OCI-LY3 (cell line): ENCODE data around the gene RGPD5.
"Not testable (repeated sequence)": the region's sequence is repeated elsewhere in the genome, so short reads cannot be mapped to it uniquely, and the experiment has no call there.

Source experiments
- H2AFZ ChIP-seq: fragments of 200-600, 300-600 bp; shearing (Covaris generic); 2 replicates; pipeline ENCODE4 v1.6.0; 2014; ENCODE audit warnings: antibody characterized with exemption, low read depth, low read length
- H3K27ac ChIP-seq: fragments of 200-600, 300-600 bp; sonication (generic); 2 replicates; pipeline ENCODE4 v1.5.1; 2014; ENCODE audit warnings: mild to moderate bottlenecking, low read length, moderate library complexity, mixed read lengths
- H3K27me3 ChIP-seq: fragments of 200-600, 300-600 bp; sonication (generic); 2 replicates; pipeline ENCODE4 v1.6.1; 2014; ENCODE audit warnings: low read depth, low read length, mixed read lengths
- H3K36me3 ChIP-seq: fragments of 200-600, 300-600 bp; sonication (generic); replicated peaks from 2 replicates; pipeline ENCODE3; 2014; ENCODE audit warnings: low read depth, low read length, mixed read lengths
- H3K4me1 ChIP-seq: fragments of 300-600, 200-600 bp; sonication (generic); 2 replicates; pipeline ENCODE4 v1.6.1; 2014; ENCODE audit warnings: low read length, mixed read lengths
- H3K4me2 ChIP-seq: fragments of 200-600, 300-600 bp; sonication (generic); 2 replicates; pipeline ENCODE4 v1.6.1; 2014; ENCODE audit warnings: low read length, mixed read lengths
- H3K4me3 ChIP-seq: fragments of 300-600, 200-600 bp; sonication (generic); 2 replicates; pipeline ENCODE4 v1.5.1; 2014; ENCODE audit warnings: antibody characterized with exemption, mild to moderate bottlenecking, low read length, moderate library complexity
- H3K79me2 ChIP-seq: fragments of 300-600, 200-600 bp; shearing (Covaris generic); 2 replicates; pipeline ENCODE4 v1.6.1; 2014; ENCODE audit warnings: mild to moderate bottlenecking, low read length, mixed read lengths
- H3K9ac ChIP-seq: fragments of 300-600, 200-600 bp; shearing (Covaris generic); 2 replicates; pipeline ENCODE4 v1.6.0; 2014; ENCODE audit warnings: mild to moderate bottlenecking, low read length, moderate library complexity
- H3K9me3 ChIP-seq: fragments of 200-600, 300-600 bp; shearing (Covaris generic); 2 replicates; pipeline ENCODE4 v1.6.1; 2014; ENCODE audit warnings: low read length, mixed read lengths; ENCODE audit not compliant: insufficient read depth
- H4K20me1 ChIP-seq: fragments of 200-600, 300-600 bp; sonication (generic); 2 replicates; pipeline ENCODE4 v1.6.1; 2016; ENCODE audit warnings: low read length, mixed read lengths; ENCODE audit not compliant: insufficient read depth

RGPD5 gene

DNA sequence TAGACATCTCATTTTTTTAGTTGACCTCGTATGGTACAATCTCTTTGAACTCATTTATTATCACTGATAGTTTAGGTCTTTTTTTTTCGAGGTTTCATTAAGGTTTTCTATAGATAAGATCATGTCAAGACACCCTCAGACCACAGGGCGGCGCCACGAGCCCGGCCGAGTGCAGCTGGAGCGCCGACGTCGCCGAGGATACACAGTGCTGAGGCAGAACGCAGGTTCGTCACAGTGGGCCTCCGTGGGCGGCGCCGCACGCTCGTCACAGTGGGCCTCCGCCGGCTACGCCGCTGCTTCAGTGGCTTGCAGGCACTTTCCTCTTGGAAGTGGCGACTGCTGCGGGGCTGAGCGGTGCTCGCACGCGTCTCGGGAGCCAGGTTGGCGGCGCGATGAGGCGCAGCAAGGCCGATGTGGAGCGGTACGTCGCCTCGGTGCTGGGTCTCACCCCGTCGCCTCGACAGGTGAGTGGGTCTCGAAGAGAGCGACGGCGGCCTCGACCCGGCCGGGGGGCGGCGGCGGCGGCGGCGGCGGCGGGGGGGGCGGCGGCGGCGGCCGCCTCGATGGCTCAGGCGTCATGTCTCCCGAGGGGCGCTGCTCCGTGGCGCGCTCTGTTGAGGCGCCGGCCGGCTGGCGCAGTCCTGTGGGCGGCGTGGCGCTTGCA lies at the start of gene RGPD5:
RGPD5 (plus strand) TSS at position 232 of the 664 bp plus-strand sequence; CDS start at position 393, 161 bp downstream.
- not testable (repeated sequence) for H3K27ac ChIP-seq, H3K4me3 ChIP-seq, H4K20me1 ChIP-seq, H3K36me3 ChIP-seq, H3K9me3 ChIP-seq, H3K4me2 ChIP-seq, H3K4me1 ChIP-seq, H3K79me2 ChIP-seq, H3K9ac ChIP-seq, H2AFZ ChIP-seq, H3K27me3 ChIP-seq

DNA sequence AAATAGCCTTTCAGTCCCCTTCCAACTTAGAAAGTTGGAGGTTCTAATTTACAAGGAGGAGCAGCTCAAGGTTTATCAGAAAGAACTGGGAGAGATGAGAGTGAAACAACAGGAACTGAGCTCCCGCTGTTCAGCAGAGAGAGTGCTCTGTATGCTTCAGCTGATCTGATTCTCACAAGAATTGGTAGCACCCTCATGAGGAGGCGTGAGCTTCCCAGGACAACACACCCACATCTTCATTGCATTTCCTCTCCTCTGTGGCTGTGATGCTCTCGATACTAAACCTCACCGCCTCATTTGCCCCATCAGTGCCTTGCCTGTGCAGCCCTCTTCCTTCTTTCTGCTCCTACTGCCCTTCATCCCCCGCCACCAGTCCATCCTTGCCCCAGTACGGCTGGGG lies 42.5 kb upstream of the RGPD5 start:
- not testable (repeated sequence) for H2AFZ ChIP-seq, H3K36me3 ChIP-seq, H3K79me2 ChIP-seq, H4K20me1 ChIP-seq, H3K4me1 ChIP-seq, H3K9ac ChIP-seq, H3K4me3 ChIP-seq, H3K9me3 ChIP-seq, H3K4me2 ChIP-seq, H3K27ac ChIP-seq, H3K27me3 ChIP-seq

DNA sequence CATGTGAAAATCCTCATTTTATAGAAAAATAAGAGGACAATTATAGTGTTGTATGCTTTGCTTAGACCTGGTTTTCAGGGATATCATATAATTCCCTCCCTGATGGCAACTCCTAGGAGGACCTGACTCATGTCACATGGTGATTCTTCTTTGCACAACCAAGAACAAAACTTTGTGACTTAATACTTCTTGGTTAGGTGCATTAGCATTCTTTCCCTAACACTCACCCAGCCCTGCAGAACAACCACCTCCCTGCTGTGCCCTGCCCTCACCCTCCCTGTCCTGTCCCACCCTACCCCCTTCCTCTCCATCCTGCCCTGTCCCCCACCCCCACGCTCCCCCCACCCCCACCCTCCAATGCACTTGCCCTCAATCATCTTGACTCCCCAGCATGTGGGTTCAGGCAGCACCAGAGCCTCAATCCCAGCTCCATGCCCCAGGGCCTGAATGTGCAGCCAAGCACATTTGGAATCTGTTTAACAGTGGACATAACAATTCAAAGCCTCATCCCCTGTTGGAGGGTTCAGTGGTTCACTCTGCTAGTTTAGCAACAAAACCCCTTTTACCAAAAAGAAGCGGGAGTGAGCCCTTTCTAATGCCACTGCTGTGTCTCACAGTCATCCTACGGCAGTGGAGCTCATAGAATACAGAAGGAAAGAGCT lies 36.8 kb upstream of the RGPD5 start:
- H3K36me3 ChIP-seq, H3K4me1 ChIP-seq, H3K27me3 ChIP-seq, H2AFZ ChIP-seq, H3K4me3 ChIP-seq, H3K27ac ChIP-seq, H3K9ac ChIP-seq, H3K9me3 ChIP-seq, H3K79me2 ChIP-seq, H3K4me2 ChIP-seq, H4K20me1 ChIP-seq: not testable (repeated sequence)

DNA sequence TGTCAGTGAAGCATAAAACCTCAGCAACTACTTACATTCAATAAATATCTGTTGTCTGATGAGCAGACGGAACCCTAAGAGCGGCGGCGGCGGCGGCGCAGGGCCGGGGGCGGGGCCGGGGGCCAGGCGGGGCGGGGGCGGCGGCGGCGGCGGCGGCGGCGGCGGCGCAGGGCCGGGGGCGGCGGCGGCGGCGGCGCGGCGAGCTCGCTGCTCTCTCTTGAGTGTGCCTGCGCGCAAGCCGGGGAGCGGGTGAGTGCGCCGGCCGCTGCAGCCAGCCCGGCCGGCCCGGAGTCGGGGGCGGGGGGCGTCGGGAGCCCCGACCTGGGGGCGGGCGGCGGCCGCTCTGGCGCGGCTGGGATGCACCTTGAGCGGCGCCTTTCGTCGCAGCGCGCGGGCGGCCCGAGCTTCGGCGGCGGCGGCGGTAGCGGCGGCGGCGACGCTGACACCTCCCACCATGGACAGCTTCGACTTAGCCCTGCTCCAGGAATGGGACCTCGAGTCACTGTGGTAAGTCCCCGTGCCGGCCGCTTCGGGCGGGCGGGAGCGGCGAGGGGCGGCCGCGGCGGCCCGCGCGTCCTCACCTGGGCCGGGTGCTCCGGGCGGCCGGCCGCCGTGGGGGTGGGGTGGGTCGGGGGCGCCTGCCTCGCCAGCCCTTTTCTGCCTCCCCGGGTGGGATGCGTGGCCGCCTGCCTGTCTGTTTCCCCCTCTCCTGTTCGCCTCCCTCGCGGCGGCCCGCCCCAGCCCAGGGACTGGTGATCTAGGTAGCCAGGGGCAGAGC lies 33.7 kb upstream of the RGPD5 start:
- H3K27ac ChIP-seq, H3K4me1 ChIP-seq, H2AFZ ChIP-seq, H3K9me3 ChIP-seq, H3K79me2 ChIP-seq, H3K4me3 ChIP-seq, H3K9ac ChIP-seq, H3K27me3 ChIP-seq, H3K4me2 ChIP-seq, H4K20me1 ChIP-seq, H3K36me3 ChIP-seq: not testable (repeated sequence)

DNA sequence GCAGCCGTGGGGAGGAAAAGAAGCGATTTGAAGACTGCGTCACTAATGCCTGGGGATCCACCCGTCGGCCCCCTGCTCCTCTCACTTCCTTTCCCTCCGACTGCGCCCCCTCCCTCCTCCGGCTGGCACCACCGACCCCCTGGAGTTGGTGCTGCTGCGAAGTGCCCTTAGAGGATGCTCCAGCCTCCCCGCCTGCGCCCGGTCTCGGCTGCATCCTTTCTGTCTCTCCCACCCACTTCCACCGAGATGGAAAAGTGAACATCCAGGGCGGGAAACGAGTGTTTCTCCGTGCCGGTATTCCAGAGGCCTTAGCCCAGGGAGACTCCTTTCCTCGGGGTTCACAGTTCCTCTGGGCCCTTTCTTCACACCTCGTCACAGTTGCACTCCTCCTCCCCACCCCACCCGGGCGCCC lies 33.1 kb upstream of the RGPD5 start:
- not testable (repeated sequence) for H3K27ac ChIP-seq, H3K27me3 ChIP-seq, H3K9me3 ChIP-seq, H3K9ac ChIP-seq, H3K79me2 ChIP-seq, H3K4me2 ChIP-seq, H3K4me1 ChIP-seq, H3K4me3 ChIP-seq, H2AFZ ChIP-seq, H4K20me1 ChIP-seq, H3K36me3 ChIP-seq

DNA sequence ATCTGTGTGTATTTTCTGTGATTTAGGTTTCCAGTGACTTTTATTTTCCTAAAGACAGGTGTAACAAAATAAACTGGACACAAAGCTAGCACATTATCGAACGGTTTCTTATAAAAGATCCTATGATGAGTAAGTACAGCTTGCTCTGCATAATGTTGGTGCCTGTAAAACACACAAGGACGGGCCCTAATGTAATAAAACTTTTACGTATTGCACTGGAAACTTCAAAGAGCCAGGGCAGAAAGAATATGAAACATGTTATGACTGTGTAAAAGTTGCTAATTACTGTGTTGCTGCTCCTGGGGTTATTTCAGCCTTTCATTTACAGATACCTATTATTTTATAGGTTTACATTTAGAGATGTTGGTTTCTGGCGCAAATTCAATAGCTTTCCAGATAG lies 32.1 kb upstream of the RGPD5 start:
- H3K79me2 ChIP-seq, H3K4me1 ChIP-seq, H3K9me3 ChIP-seq, H3K4me3 ChIP-seq, H2AFZ ChIP-seq, H3K9ac ChIP-seq, H3K36me3 ChIP-seq, H4K20me1 ChIP-seq, H3K27me3 ChIP-seq, H3K27ac ChIP-seq: not testable (repeated sequence)
- peak overlapping the region; percentile 34; the same call in 1 of the 2 replicates for H3K4me2 ChIP-seq

DNA sequence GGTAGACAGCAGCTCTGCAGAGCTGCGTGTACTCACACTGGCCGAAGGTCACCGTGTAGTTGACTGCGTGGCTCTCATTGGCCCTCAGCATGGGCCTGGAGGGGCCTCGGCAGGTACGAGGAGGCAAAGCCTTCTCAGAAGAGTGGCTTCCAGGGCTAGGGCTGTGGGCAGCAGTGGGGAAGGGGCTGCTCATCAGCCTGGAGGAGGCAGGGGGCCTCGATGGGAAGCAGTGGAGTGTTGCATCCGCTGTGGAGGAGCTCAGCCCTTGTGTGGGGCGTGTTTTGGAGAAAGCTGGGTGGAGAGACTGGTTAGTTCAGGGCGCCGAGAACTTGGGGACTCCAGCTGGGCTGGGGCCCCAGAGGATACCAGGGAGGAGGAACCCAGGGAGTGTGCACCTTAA lies 28.0 kb upstream of the RGPD5 start:
- not testable (repeated sequence) for H2AFZ ChIP-seq, H3K9ac ChIP-seq, H3K27me3 ChIP-seq, H3K4me1 ChIP-seq, H3K4me2 ChIP-seq, H3K79me2 ChIP-seq, H4K20me1 ChIP-seq, H3K27ac ChIP-seq, H3K4me3 ChIP-seq, H3K9me3 ChIP-seq, H3K36me3 ChIP-seq

DNA sequence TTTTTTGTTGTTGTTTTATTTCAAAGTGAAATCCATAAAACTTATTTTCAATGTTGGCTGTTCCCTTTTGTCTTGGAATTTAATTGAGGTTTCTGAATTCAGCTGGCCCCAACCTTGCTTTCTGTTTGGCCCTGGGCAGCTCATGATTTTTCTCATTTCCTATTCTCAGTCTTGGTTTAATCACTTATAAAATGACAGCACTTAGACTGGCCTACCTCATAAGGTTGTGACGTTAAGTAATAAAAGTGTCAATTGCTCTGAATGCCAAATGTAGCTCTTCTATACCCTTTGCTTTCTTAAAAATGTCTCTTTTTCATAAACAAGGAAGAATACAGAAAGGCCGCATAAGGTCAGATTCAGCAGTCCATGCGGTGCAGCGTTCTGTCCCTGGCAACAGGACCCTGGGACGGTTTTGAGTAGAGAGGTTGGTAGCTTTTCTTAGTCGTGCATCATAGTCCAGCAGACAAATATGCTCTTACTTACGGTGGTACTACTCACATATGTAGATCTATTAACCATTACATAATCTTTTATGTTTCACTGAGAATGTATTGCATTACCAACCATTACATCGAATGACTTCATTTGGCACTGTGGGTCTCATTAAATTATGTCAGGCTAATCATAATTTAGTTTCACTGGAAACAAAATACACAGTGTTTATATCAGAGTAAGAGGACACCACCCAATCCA lies 27.1 kb upstream of the RGPD5 start:
- not testable (repeated sequence) for H3K27me3 ChIP-seq, H3K79me2 ChIP-seq, H3K9me3 ChIP-seq, H3K9ac ChIP-seq, H3K4me1 ChIP-seq, H3K4me2 ChIP-seq, H4K20me1 ChIP-seq, H3K36me3 ChIP-seq, H3K27ac ChIP-seq, H3K4me3 ChIP-seq, H2AFZ ChIP-seq

DNA sequence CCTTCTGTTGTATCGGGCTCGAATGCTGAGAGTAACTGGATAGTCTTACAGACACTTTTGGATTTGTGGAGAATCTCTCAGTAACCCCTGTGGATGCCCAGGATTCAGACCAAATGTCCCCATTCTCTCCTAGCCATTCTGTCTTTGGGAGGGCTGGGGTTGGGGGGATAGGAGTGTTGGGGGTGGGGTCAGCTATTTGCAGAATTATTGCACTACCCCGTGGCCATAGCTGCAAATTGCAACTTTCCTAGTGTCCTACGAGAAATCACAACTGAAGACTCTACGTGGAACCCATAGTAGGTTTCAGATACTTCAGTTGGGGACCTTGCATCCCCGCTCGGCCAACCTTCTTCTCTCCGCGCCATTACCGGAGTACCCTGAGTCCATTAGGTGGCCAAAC lies 25.2 kb upstream of the RGPD5 start:
- H3K36me3 ChIP-seq, H3K4me1 ChIP-seq, H4K20me1 ChIP-seq, H3K27me3 ChIP-seq, H3K9ac ChIP-seq, H3K9me3 ChIP-seq, H3K79me2 ChIP-seq, H3K4me2 ChIP-seq, H2AFZ ChIP-seq, H3K27ac ChIP-seq, H3K4me3 ChIP-seq: not testable (repeated sequence)
